Gastrocnemius medialis (tissue), 4 donors: Measurements from ENCODE around the gene ISG15. TPM values are rescaled to one million over a fixed set of nuclear protein-coding genes. Genes with fewer than 3 reads are reported as not detected.
"Not testable (repeated sequence)": the region's sequence is repeated elsewhere in the genome, so short reads cannot be mapped to it uniquely, and the experiment has no call there.

Experiments used
- ATAC-seq, 2 donors: fragments of 150-250 bp; one replicate each; pipeline ENCODE4 v1.9.1; 2016
- DNase-seq, 2 donors: peaks; one replicate each; pipeline ENCODE4 v3.0.0-alpha.2; 2019
- H3K27ac ChIP-seq, 4 donors: fragments of 200-600 bp; sonication (generic); 1 replicate in 1 of 4; 2 replicates in 3 of 4; pipeline ENCODE4 v1.5.1; 2016 to 2018; ENCODE audit warnings: mild to moderate bottlenecking in 2 of 4, moderate library complexity in 1 of 4
- H3K27me3 ChIP-seq, 3 donors: fragments of 200-600 bp; sonication (generic) in 2 of 3; 1 replicate in 1 of 3; 2 replicates in 2 of 3; pipeline versions ENCODE4 v1.5.1 to v1.6.0; 2016 to 2019; ENCODE audit warnings: mild to moderate bottlenecking in 1 of 3, moderate library complexity in 1 of 3
- H3K36me3 ChIP-seq, 2 donors: fragments of 200-600 bp; sonication (generic) in 1 of 2; one replicate each; pipeline ENCODE4 v1.5.1; 2017 to 2018
- H3K4me1 ChIP-seq, 2 donors: fragments of 200-600 bp; sonication (generic) in 1 of 2; one replicate each; pipeline ENCODE4 v1.5.1; 2016 to 2017; ENCODE audit warnings: mild to moderate bottlenecking in 2 of 2
- H3K4me3 ChIP-seq, 4 donors: fragments of 200-600 bp; sonication (generic) in 3 of 4; 1 replicate in 1 of 4; 2 replicates in 3 of 4; pipeline ENCODE4 v1.5.1; 2016 to 2019; ENCODE audit warnings: mild to moderate bottlenecking in 2 of 4
- H3K9me3 ChIP-seq, 3 donors: fragments of 200-600 bp; sonication (generic) in 2 of 3; 1 replicate in 1 of 3; 2 replicates in 2 of 3; pipeline ENCODE4 v1.5.1; 2016 to 2019
- CTCF ChIP-seq, 5 experiments: fragments of 450-650 bp in 3 of 5; fragments of 200-600 bp in 2 of 5; sonication (generic) in 2 of 5; IDR thresholded peaks in 4 of 5; conservative IDR thresholded peaks in 1 of 5; 1 replicate in 4 of 5; 2 replicates in 1 of 5; pipeline ENCODE4 v1.5.1; 2016 to 2019; ENCODE audit warnings: antibody characterized with exemption in 5 of 5, mild to moderate bottlenecking in 3 of 5, moderate library complexity in 3 of 5
- POLR2A ChIP-seq, 2 donors: fragments of 450-650 bp; IDR thresholded peaks; one replicate each; pipeline ENCODE4 v1.6.1; 2017; ENCODE audit warnings: antibody characterized with exemption in 2 of 2, mild to moderate bottlenecking in 2 of 2, moderate library complexity in 2 of 2
- in situ Hi-C, 4 donors: fragments of 200-750 bp; cut with MboI; loops; one replicate each; pipeline versions ENCODE4 v1.15.0 to v1.8.0; 2017; ENCODE audit warnings: low sequenced_read_pairs in 4 of 4
- intact Hi-C: fragments of 100-400 bp; cut with DNase I; formaldehyde crosslinking; loops from one replicate; pipeline ENCODE4 v1.15.1; 2023; ENCODE audit warnings: low total_unique reads
- total RNA-seq, 4 donors: library from RNA; depleted of rRNA; stranded (reverse); fragments of >200 nt; gene quantifications; one replicate each; pipeline versions ENCODE4 v1.1.0 to v1.2.3, GENCODE V29; 2016

ISG15 gene
- total RNA-seq, 4 donors from 2014 or later: 4.3 to 37.6 (median 10.2) TPM

- TF ChIP-seq CTCF (IDR thresholded peaks at IDR 0.05 in 4 of 5, conservative IDR thresholded peaks at IDR 0.05 in 1 of 5): no peak
- no peak for TF ChIP-seq POLR2A (IDR thresholded peaks at IDR 0.05)
- H3K4me1 ChIP-seq: no peaks in the 10 kb centered on the region
- intact Hi-C loops: no loop called here
- no peak overlapping the region for H3K27ac ChIP-seq
- H3K4me3 ChIP-seq: no peak overlapping the region
- in situ Hi-C loops: no loop called here
- no peaks in the 10 kb centered on the region for H3K36me3 ChIP-seq
- no peak for ATAC-seq
- H3K27me3 ChIP-seq: peaks cover 0 to 6% (median 0%) of the 10 kb centered on the region in 3 donors
- DNase-seq: no peak
- no peaks in the 10 kb centered on the region for H3K9me3 ChIP-seq
Observed at GRCh38 chr1:993379-993995, 19.8 kb upstream of the ISG15 start.

DNA sequence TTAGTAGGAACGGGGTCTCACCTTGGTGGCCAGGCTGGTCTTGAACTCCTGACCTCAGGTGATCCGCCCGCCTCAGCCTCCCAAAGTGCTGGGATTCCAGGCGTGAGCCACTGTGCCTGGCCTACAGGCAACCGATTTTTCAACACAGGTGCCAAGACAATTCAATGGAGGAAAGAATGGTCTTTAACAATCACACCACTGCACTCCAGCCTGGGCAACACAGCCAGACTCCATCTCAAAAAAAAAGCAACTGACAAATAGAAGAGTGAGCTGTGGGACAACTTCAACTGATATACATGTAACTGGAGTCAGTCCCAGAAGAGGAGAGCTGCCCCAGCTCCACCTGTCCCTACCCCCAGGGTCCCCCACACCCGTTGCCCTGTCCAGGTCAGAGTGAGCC lies 18.8 kb upstream of the ISG15 start:
- in situ Hi-C loops, H3K9me3 ChIP-seq, intact Hi-C loops, ATAC-seq, H3K4me3 ChIP-seq, H3K36me3 ChIP-seq, H3K4me1 ChIP-seq, H3K27ac ChIP-seq, DNase-seq: not testable (repeated sequence)
- peaks cover 0 to 11% (median 4%) of the 10 kb centered on the region in 3 donors for H3K27me3 ChIP-seq

- Histone ChIP-seq H3K9me3 (no peaks in the 10 kb centered on the region), H3K27ac (no peak overlapping the region), H3K36me3 (no peaks in the 10 kb centered on the region), H3K4me1 (peaks cover 0 to 3% of the 10 kb centered on the region in 2 donors), H3K4me3 (no peak overlapping the region), H3K27me3 (peaks cover under 1 to 11% (median 4%) of the 10 kb centered on the region in 3 donors)
- TF ChIP-seq POLR2A (IDR thresholded peaks at IDR 0.05): no peak
- no peak for TF ChIP-seq CTCF (IDR thresholded peaks at IDR 0.05 in 4 of 5, conservative IDR thresholded peaks at IDR 0.05 in 1 of 5)
- DNase-seq (no peak), ATAC-seq (no peak)
- intact Hi-C loops: no loop called here
- in situ Hi-C loops: no loop called here
Observed at GRCh38 chr1:995665-996633, 17.3 kb upstream of the ISG15 start.

DNA sequence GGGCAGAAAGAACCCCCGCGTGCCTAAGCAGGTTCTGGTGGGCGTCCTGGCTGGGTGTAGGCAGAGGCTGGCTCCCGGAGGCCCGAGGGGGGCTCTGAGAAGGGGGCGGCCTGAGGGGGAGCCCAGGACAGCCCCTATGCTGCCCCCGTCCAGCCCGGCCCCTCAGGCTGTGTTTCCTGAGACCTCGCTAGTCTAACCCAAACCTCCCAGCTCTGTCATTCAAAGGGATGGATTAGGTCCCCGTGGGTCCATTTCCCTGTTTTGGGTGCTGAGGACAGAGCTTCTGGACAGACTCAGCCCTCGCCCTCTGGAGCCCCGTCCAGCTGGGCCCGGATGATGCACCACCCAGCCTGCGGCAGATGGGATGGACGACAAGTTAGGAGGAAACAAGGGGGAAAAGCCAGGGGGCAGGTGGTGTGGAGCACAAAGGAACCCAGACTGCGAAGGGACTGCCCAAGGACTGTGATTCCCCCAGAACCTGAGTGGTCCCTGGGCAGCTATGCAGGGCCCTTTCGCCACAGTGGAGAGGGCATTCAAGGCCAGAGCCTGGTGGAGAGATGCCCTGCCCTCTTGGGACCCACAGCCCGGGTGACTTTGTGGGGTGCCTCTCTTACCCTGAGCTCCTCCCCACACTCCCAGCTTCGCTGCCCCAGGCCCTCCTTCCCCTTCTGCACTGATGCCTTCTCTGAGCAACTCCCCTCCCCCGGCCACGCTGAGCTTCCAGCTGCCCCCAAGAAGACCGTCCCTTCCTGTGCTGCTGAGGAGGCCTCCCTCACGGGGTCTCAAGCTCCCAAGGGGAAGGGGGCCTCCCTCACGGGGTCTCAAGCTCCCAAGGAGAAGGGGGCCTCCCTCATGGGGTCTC lies 16.2 kb upstream of the ISG15 start:
- in situ Hi-C loops (no loop called here), intact Hi-C loops (no loop called here)
- ATAC-seq: no peak
- peaks cover 0 to 3% of the 10 kb centered on the region in 2 donors for H3K4me1 ChIP-seq
- H3K9me3 ChIP-seq: no peaks in the 10 kb centered on the region
- no peaks in the 10 kb centered on the region for H3K36me3 ChIP-seq
- H3K4me3 ChIP-seq: peak overlapping the region in 1 of 4 donors; percentile 63
- TF ChIP-seq POLR2A (IDR thresholded peaks at IDR 0.05): no peak
- peaks cover 4 to 11% (median 7%) of the 10 kb centered on the region in 3 donors for H3K27me3 ChIP-seq
- DNase-seq: no peak
- H3K27ac ChIP-seq: no peak overlapping the region

GRCh38 chr1:997713-997992 lies 15.6 kb upstream of the ISG15 start:
- no peak for DNase-seq
- ATAC-seq: no peak
- TF ChIP-seq POLR2A (IDR thresholded peaks at IDR 0.05): no peak
- no peak for TF ChIP-seq CTCF (IDR thresholded peaks at IDR 0.05 in 4 of 5, conservative IDR thresholded peaks at IDR 0.05 in 1 of 5)
- Histone ChIP-seq H3K36me3 (no peaks in the 10 kb centered on the region), H3K27me3 (peaks cover 4 to 11% (median 7%) of the 10 kb centered on the region in 3 donors), H3K9me3 (no peaks in the 10 kb centered on the region), H3K4me1 (peaks cover 0 to 3% of the 10 kb centered on the region in 2 donors), H3K4me3 (peak overlapping the region in 1 of 4 donors; percentile 63), H3K27ac (no peak overlapping the region)
- intact Hi-C loops (no loop called here), in situ Hi-C loops (no loop called here)
